ENCODE results near the gene GNGT2. TPM values are rescaled to one million over a fixed set of nuclear protein-coding genes. Genes with fewer than 3 reads are reported as not detected.

The GNGT2 gene
- total RNA-seq, 1 experiment from 2014 or later: not detected

DNA sequence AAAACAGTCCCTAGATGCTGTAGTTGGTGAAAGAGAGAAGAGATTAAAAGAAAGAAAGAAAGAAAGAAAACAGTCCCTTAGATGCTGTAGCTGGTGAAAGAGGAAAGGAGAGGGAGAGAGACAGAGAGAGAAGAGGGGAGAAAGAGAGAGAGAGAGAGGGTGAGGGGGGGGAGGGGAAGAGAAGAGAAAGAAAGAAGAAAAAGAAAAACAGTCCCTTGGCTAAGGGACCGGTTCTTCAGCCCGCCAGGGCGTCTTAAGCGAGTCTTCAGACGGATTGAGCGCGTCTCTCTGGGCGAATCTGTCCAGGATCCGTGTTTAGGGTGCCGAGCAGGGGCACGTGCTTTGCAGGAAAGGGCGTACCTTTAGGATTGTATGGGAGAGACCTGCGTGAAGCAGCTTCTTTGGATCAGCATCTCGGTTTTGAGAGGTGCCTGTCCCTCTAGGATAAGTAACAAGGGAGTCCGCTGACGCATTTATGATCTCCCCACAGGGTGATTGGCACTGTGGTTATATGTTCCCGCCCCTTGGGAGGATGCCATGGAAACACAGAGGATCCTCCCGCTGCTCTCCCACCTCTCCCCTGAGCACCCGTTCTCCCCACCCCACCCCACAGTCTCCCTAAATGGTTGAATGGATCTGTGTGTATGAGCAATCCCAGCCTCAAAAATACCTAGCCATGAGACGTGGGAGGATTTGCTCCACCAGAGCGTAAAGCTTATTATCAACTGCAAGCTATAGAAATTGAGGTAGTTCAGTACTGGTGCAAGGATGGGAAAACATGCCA is 16.7 kb downstream of the GNGT2 start:
- DNase-seq (ENCODE audit: low read depth, low spot score) (peak; percentile 41), ATAC-seq (no peak)
- Histone ChIP-seq H3K36me3 (ENCODE audit: control insufficient read depth, insufficient read depth, low read length) (no peaks in the 10 kb centered on the region), H3K9me3 (ENCODE audit: control insufficient read depth, insufficient read depth, low read depth, low read length) (no peaks in the 10 kb centered on the region), H3K27me3 (ENCODE audit: control insufficient read depth, insufficient read depth, low read length) (no peaks in the 10 kb centered on the region), H3K4me1 (ENCODE audit: control insufficient read depth, insufficient read depth, low read length) (peaks cover 14% of the 10 kb centered on the region), H3K27ac (ENCODE audit: low read length) (peak overlapping the region; percentile 97), H3K4me3 (ENCODE audit: low read depth in 2 of 2, low read length in 2 of 2) (peak overlapping the region; percentile 69 to 82)
- in situ Hi-C loops (cut with HindIII; ENCODE audit: low pct_unique_long_range_greater_than_20kb, low sequenced_read_pairs): no loop called here
- CTCF ChIA-PET: interaction anchor here (0.5 to 1.4 kb wide), 4 partner anchors 34 to 305 kb away, joined by 3 to 10 read pairs (median 6); no protein-coding TSS in a partner anchor
- BruUV-seq (replicated peaks): TSS peak; percentile 81
- intact Hi-C loops (cut with micrococcal nuclease; ENCODE audit: unreplicated experiment): no loop called here
- POLR2A ChIA-PET: interaction anchor here (0.7 kb wide), 1 partner anchor 112 kb away, joined by 17 read pairs; no protein-coding TSS in a partner anchor
- no peak for TF ChIP-seq POLR2AphosphoS5 (IDR thresholded peaks at IDR 0.05; ENCODE audit: low read depth, low read length)
- no peak for TF ChIP-seq TCF7L2 (IDR thresholded peaks at IDR 0.05; ENCODE audit: low read depth, low read length)
- no peak for TF ChIP-seq SIN3A (IDR thresholded peaks at IDR 0.05; ENCODE audit: borderline replicate concordance, insufficient read depth, low read depth, low read length)
- TF ChIP-seq, protein P1, sequence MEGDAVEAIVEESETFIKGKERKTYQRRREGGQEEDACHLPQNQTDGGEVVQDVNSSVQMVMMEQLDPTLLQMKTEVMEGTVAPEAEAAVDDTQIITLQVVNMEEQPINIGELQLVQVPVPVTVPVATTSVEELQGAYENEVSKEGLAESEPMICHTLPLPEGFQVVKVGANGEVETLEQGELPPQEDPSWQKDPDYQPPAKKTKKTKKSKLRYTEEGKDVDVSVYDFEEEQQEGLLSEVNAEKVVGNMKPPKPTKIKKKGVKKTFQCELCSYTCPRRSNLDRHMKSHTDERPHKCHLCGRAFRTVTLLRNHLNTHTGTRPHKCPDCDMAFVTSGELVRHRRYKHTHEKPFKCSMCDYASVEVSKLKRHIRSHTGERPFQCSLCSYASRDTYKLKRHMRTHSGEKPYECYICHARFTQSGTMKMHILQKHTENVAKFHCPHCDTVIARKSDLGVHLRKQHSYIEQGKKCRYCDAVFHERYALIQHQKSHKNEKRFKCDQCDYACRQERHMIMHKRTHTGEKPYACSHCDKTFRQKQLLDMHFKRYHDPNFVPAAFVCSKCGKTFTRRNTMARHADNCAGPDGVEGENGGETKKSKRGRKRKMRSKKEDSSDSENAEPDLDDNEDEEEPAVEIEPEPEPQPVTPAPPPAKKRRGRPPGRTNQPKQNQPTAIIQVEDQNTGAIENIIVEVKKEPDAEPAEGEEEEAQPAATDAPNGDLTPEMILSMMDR (IDR thresholded peaks at IDR 0.05): no peak
- TF ChIP-seq, protein P2, sequence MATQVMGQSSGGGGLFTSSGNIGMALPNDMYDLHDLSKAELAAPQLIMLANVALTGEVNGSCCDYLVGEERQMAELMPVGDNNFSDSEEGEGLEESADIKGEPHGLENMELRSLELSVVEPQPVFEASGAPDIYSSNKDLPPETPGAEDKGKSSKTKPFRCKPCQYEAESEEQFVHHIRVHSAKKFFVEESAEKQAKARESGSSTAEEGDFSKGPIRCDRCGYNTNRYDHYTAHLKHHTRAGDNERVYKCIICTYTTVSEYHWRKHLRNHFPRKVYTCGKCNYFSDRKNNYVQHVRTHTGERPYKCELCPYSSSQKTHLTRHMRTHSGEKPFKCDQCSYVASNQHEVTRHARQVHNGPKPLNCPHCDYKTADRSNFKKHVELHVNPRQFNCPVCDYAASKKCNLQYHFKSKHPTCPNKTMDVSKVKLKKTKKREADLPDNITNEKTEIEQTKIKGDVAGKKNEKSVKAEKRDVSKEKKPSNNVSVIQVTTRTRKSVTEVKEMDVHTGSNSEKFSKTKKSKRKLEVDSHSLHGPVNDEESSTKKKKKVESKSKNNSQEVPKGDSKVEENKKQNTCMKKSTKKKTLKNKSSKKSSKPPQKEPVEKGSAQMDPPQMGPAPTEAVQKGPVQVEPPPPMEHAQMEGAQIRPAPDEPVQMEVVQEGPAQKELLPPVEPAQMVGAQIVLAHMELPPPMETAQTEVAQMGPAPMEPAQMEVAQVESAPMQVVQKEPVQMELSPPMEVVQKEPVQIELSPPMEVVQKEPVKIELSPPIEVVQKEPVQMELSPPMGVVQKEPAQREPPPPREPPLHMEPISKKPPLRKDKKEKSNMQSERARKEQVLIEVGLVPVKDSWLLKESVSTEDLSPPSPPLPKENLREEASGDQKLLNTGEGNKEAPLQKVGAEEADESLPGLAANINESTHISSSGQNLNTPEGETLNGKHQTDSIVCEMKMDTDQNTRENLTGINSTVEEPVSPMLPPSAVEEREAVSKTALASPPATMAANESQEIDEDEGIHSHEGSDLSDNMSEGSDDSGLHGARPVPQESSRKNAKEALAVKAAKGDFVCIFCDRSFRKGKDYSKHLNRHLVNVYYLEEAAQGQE (IDR thresholded peaks at IDR 0.05; ENCODE audit: insufficient read depth in 1 of 2, low read depth in 2 of 2, low read length in 1 of 2): no peak

DNA sequence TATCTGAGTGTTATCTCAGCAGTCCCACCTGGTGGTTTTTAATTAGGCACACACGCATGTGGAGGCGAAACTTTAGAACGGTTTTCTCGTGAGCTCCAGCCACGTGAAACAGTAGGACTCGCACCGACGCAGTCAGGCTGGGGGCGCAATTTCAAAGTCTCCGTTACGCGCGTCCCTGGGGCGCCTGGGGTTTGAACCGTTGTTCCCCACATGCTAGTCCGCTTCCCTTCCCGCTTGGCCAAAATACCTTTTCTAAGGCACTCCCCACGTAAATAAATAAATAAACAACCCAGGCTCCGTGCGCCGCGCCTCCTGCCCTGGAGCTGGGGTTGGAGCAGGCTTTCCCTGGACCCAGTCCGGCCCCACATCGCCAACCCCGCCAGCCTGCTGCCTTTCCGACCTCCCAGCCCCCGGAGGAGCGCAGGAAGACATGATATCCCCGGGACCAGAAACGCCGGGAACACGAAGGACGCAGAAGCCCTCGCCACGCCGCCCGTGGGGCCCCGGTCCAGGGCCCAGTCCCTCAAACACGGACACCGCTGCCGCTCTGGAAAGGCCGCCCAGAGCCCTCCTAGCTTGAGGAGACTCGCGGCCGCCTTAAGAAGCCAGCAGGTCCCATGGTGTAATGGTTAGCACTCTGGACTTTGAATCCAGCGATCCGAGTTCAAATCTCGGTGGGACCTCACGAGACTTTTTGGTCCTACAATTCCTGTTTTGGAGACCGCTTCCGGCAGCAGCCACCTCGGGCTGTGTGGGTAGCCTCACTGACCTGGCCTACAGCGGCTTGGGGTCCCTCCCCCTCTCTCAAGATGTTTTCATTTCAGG is 18.2 kb downstream of the GNGT2 start:
- intact Hi-C loops (cut with micrococcal nuclease; ENCODE audit: unreplicated experiment): no loop called here
- in situ Hi-C loops (cut with HindIII; ENCODE audit: low pct_unique_long_range_greater_than_20kb, low sequenced_read_pairs): no loop called here

More for the DNA sequence above, 18.2 kb downstream of the GNGT2 start:
- POLR2A ChIA-PET: interaction anchor here (0.5 to 1.1 kb wide), 2 partner anchors 11 to 38 kb away, joined by 13 read pairs; no protein-coding TSS in a partner anchor
- Histone ChIP-seq H3K4me3 (ENCODE audit: low read depth in 2 of 2, low read length in 2 of 2) (peak overlapping the region; percentile 69 to 82), H3K36me3 (ENCODE audit: control insufficient read depth, insufficient read depth, low read length) (no peaks in the 10 kb centered on the region), H3K27ac (ENCODE audit: low read length) (peak overlapping the region; percentile 97), H3K27me3 (ENCODE audit: control insufficient read depth, insufficient read depth, low read length) (no peaks in the 10 kb centered on the region), H3K4me1 (ENCODE audit: control insufficient read depth, insufficient read depth, low read length) (peaks cover 14% of the 10 kb centered on the region), H3K9me3 (ENCODE audit: control insufficient read depth, insufficient read depth, low read depth, low read length) (no peaks in the 10 kb centered on the region)
- TF ChIP-seq, protein P2 (IDR thresholded peaks at IDR 0.05; ENCODE audit: insufficient read depth in 1 of 2, low read depth in 2 of 2, low read length in 1 of 2): 0 out of 4 replicates have a peak, but pooled peaks of 1 of the 2 experiments have one; percentile 50
- TF ChIP-seq, protein P1 (IDR thresholded peaks at IDR 0.05): no peak; the same call in 1 of the 2 replicates
- TF ChIP-seq POLR2AphosphoS5 (IDR thresholded peaks at IDR 0.05; ENCODE audit: low read depth, low read length): peak; percentile 37
- peak; percentile 96 for TF ChIP-seq TCF7L2 (IDR thresholded peaks at IDR 0.05; ENCODE audit: low read depth, low read length)
- peak; percentile 91; the same call in 1 of the 2 replicates for TF ChIP-seq SIN3A (IDR thresholded peaks at IDR 0.05; ENCODE audit: borderline replicate concordance, insufficient read depth, low read depth, low read length)
- CTCF ChIA-PET: interaction anchor here (0.5 to 0.7 kb wide), 4 partner anchors 29 to 369 kb away, joined by 3 to 4 read pairs (median 4); no protein-coding TSS in a partner anchor
- BruUV-seq (replicated peaks): no TSS peak
- peak; percentile 87 for ATAC-seq
- peak; percentile 90 for DNase-seq (ENCODE audit: low read depth, low spot score)
